Measurements from ENCODE around the gene ANKRD11.
"Not testable (repeated sequence)": the region's sequence is repeated elsewhere in the genome, so short reads cannot be mapped to it uniquely, and the experiment has no call there.

Gene ANKRD11

DNA sequence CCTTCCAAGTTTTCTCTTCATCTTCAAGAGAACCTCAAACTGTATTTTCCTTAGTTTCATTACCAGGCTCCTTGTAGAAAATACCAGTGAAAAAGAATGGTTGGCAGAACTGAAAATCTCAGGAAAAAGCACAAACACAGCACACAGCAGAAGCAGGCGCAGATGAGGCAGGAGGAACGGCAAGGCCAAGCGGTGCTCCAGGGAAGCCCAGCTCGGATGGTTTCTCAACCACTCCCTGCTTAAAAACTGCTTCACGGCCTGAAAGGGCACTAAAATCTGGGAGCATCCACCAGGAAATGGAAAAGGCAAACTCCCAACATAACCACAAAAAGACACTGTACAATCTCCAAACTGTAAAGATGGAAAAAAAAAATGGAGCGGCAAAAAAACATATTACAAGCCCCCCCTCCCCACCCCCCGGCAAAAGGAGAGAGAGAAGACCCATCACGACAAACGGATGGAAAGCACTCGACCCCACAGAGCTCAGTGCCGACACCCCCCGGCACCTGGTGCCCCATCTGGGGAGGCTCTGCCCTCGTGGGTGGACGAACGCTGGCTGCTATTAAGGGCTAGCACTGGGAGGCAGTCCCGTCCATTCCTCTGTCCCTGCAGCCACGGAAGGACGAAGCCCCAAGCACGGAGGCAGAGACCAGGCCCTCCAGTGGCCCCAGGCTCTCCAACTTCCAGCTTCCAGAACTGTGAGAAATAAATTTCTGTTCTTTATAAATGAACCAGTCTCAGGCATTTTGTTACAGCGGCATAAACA lies 145.3 kb downstream of the ANKRD11 start:
- DNase-seq (ENCODE audit: low spot score) = no peak

DNA sequence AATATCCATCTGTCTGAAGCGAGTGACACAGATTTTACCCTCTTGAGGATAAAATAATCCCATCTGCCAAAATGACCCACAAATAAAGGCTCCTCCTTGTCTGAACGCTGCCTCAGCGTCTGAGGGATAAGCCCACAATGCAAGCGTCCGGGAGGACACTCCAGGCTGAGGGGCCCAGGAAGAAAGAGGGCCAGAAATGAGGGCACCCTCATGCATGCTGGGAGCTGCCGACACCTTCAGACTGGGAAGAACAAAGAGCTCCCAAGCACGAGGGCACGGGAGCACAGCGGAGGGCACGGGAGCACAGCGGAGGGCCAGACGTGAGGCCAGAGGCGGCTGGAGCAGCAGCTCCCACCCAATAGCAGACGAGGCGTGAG lies 145.9 kb downstream of the ANKRD11 start:
- DNase-seq (ENCODE audit: low spot score) = no peak

DNA sequence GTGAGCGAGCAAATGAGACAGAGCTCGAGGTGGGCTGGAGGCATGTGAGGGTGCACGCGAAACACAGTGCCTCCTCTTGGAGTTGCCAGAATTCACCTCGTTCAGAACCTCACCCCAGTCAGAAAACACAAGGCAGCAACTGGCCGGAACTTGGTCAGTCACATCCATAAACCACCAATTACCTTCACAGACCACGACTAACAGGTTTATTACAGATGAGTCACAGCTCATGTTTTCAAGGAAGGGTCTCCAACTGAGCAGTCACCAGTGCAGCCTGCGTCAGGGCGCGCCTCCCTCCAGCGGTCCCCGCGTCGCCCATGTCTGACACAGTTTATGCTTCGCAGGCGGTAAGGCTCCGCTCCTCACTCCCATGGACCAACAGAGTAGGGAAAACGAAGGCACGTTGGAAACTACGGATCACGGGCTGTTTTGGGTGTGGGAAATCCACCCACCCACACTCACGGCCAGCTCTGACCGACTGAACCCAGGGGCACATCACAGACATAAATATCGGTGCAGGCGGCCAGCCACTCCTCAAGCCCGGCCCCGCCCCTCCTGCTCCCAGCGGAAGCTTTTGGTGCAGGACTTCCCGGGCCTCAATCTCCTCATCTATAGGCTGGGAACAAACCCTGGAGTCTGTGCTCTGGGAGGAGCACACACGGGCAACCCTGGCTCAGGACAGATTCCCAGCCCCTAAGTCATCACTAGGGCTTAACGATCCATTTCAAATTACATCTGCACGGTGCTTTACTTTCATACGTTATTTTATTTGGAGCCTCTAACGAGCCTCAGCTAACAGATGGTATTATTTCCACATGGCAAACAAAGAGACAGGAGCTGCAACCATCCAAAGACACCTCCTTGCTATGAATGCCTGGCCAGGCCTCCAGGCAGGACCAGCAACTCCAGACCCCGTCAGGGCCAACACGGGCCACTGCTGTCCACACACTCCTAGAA lies 146.6 kb downstream of the ANKRD11 start:
- no peak for DNase-seq (ENCODE audit: low spot score)

DNA sequence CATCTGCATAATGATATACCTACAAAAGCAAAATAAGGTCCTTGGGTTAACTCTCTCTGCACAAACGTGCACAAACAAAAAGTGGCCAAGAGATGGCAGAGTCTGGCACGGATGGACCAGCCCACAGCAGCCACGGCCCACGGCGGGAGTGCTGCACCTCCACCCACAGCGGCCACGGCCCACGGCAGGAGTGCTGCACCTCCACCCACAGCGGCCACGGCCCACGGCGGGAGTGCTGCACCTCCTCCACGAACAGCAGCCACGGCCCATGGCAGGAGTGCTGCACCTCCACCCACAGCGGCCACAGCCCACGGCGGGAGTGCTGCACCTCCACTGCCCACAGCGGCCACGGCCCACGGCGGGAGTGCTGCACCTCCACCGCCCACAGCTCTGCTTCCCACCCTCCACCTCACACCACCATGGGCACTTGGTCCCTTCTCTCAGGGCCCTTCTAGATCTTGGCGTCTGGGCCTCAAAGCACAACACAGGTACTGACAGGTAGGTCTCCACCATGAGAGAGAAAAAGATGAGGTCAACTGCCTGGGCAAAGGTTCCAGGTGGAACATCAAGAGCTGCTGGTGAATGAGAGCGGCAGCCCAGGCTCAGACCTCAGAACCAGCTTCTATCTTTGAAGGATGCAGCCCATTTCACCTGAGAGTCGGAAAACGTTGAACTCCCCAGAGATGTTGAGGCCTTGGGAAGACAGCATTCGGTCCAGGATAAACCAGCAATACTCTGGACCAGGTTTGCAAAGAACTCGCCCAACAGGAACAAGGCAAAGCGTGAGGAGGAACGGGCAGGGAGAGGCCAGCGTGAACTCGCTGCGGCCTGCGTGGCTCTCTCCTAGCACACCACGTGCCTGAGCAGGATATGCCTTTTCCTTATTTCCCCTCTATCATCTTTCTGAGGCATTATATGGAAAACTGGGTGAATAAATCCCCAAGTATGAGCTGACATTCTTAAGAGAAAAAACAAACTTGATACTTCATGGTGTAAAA lies 148.4 kb downstream of the ANKRD11 start:
- DNase-seq (ENCODE audit: low spot score) = no peak

DNA sequence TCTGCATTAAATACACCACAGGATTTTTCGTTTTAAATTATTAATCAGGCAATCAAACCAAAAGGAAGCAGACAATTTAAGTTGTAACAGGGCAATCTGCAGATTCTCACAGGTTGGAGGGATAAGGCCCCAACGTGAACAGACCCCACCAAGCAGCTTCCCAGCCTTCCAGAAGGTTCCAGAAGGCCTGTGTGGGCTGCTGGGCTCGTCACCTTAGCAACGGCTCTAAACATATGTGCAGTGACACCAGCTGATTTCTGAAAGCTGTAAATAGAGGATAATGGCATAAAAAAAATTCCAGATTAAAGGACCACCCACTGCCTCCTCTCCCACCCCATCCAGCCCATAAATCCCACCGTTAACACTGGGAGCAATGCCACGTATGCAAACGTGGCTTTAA lies 149.1 kb downstream of the ANKRD11 start:
- DNase-seq (ENCODE audit: low spot score) = no peak

DNA sequence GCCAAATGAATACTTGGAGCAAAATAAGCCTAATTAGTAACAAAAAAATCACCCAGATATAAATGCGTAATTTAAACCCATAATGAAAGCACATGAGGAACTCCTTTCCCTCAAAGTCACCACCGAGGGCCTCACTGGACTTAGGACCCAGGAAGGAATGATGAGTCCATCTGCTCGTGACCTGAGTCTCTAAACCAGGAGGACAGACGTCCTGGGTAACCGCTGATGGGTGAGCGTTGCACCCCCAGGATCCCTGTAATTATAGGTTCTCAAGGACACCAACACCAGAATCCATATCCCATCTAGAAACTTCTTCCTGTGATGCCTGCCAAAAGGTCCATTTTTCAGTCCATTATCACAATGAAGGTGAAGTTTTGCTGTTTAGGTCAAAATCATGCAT lies 151.5 kb downstream of the ANKRD11 start:
- no peak for DNase-seq (ENCODE audit: low spot score)

DNA sequence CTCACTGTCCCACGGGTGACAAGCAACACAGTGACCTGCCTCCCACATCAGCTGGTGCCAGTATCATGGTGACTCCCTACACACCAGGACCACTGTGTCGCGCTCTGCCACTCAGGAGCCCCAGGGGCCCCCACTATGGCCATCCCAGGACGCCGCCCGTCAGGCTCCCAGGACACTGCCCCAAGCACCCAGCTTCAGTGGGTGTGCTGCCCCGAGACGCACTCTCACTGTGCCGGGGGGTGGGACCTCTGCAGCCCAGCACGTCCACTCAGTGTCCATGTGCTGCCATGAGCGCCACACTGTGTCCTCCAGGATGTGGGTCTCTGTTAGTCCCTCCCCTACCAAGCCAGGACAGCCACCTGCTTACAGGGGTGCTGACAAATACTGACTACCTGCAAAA lies 152.4 kb downstream of the ANKRD11 start:
- DNase-seq (ENCODE audit: low spot score) = no peak

DNA sequence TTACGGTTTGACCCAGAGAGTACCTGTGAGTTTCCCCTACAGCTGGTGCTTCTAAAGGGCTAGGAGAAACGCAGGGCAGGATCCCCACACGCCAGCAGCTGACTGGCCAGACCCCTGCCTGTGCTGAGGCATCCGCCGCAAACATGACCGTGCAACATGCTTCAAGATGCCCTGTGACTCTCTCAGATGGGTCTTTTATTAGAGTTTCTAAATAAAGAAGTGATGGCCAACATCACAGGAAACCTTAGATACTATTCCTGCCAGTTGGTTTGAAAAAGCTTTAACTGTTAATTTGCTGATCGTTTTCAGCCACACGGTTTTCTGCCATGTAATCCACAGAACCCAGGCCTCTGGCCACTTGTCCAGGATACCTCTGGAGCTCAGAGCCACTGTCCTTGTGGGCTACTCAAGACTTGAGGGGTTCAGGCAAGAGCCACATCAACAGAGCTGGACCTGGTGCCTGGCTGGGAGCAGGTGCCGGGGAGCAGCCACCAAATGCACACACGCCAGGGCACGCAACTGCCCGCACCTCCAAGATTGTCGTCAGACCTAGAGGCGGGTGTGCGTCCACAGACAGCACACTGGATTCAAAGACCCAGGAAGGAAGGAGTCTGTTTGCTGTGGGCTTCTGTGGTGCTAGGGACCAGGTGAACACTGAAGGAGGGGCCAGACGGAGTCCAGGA lies 154.4 kb downstream of the ANKRD11 start:
- DNase-seq (ENCODE audit: low spot score) = no peak

DNA sequence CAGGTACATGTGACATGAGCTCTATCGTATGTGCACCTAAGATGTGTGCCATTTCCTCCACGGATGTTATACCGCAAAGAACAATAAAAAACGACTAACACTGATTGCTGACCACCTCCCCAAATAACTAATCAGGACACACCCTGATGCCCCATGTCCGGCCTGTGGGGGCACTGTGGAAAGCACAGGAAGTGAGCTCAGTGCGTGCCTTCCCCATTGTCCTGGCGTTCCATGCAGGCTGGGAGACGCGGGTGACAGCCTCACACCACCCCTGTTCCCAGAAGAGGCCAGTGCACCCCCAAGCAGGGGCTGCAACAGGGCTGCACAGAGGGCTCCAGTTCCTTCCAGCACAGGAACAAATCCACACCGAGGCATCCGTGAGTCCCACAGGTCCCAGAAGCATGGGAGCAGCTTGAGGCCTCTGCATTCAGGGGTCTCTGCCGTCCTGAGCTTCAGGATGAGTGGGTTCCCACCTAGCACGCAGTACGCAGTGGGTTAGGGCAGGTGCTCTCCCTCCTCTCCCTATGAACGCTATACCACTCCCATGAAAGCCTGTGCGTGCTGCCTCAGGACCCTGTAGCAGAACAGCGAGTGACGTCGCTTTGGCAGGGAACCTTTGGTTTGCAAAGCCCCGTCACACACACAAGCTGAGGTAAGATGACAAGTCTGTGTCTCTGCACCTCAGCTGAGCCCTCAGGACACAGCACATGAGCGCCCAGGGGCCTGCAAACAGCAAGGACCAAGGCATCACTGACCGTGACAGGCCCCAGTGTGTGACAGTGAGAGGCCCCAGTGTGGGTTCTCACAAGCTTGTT lies 155.2 kb downstream of the ANKRD11 start:
- no peak for DNase-seq (ENCODE audit: low spot score)

DNA sequence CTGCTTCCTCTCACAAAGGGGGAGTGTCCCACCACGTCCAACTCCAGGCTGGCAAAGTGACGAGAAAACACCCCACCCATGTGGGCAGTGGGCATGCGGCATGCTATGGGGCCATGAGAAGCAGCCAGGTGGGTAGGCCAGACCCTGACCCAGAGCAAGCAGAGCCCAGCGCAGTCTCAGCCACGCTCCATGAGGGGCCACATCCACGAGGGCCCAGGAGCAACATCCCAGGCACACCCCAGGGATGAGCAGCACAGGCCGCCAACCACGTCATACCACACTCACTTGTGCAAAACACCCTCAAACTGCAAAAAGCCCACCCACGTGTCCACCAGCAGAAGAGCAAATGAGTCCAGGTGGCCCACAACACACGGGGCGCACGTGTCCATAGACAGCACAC lies 155.9 kb downstream of the ANKRD11 start:
- DNase-seq (ENCODE audit: low spot score) = no peak

DNA sequence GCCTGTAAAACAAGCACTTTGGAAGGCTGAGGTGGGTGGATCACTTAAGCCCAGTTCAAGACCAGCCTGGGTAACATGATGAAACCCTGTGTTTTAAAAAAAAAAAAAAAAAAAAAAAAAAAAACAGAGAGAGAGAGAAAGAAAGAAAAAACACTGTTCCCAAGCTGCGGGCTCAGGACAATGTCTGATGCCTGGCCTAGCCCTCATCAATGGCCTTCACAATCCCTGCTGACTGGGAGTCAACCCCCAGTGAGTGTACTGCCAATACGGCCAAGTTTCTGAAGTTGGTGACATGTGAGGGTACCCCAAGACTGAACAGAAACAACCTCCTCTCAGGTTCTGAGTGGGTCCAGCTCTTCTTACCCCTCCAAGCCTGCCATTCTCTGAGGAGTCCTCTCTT lies 156.3 kb downstream of the ANKRD11 start:
- DNase-seq (ENCODE audit: low spot score) = no peak

DNA sequence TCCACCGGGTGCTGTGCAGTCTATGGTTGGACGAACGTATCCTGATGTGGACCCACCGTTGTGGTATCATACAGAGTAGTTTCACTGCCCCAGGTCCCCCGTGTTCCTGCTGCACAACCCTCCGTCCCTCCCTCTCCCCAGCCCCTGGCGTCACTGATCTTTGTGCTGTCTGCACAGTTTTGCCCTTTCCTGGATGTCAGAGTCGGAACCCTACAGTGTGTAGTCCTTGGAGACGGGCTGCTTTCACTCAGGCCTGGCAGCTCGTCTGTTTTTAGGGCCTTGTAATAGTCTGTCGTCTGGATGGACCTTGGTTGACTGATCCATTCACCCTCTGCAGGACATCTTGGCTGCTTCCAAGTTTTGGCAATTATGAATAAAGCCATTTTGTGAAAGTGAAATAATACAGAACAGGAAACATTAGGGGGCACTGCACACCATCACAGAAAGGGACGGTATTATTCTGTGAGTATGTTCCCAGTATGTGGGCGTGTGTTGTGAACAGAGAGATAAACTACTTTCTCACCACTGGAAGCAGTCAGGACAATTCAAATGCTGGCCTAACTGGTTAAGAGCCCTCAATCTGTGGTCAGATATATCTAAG lies 156.9 kb downstream of the ANKRD11 start:
- DNase-seq (ENCODE audit: low spot score) = peak; percentile 92

DNA sequence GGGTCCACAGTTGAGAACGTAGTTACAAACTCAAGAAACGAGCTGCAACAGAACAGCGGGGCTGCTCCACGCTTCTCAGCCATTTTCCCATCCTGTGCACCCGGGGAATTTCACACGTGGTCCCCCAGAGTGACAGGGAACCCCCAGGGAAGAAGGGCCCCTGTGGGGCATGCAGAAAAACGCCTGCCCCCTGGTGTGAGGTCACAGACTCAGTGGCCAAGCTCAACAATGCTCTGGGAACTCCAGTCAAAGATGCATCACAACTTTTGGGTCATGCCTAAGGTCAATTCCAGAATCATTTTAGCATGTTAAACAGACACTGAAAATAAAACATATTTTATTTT lies 157.5 kb downstream of the ANKRD11 start:
- no peak for DNase-seq (ENCODE audit: low spot score)

DNA sequence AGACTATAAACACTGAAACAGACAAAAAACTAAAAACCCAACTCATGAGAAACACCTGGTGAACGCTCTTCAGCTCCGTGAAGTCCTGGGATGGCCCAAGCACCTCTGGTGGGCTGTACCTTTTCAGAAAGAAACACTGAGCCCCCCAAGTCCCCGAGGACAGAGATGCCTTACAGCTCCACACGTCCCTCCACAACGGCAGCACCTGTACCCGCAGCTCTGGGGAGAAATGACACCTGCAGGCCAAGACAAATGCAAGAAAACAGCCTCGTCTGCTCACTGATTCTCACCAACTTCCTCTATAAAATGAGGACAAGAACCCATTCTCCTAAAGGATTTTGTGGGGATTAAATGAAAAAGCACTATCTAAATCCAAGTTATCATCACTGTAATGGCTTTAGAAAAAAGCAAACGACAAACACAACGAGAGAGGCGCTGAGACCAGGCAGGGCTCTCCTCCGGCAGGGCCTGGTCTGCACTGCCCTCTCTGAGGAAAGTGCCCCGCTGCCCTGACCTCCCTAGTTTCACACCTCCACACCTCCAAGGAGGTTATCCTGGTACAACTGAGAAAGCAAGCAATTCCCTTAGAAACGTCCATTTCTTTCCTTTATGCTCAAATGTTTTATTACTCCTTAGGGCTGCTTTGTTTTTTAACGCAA lies 158.0 kb downstream of the ANKRD11 start:
- no peak for DNase-seq (ENCODE audit: low spot score)

DNA sequence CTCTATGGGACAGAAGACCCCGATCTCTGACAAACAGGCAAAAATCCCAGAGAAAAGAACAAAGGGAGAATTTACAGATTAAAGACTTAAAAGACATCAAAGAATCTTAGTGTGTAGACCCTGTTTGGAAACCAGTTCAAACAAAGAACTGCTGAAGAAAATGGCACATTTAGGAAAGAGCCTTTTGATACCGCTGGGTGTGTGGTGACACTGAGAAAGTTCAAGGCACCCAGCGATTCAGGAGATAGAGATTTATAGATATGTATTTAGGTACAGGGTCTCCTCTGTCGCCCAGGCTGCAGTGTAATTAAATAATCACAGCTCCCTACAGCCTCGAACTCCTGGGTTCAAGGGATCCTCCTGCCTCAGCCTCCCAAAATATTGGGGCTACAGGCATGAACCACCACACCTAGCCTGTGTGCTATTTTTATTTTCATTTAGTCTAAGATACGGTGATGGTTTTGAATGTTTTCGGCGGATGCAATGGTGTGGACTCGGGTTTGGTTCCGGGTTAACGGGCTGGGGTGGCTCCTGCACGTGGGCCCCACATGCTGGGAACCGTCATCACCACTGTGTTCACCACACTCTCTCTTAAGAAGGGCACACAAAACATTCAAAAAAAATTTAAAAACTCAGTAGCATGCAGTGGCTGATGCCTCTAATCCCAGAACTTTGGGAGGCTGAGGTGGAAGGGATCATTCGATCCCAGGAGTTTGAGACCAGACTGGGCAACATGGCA lies 158.8 kb downstream of the ANKRD11 start:
- DNase-seq (ENCODE audit: low spot score) = no peak

DNA sequence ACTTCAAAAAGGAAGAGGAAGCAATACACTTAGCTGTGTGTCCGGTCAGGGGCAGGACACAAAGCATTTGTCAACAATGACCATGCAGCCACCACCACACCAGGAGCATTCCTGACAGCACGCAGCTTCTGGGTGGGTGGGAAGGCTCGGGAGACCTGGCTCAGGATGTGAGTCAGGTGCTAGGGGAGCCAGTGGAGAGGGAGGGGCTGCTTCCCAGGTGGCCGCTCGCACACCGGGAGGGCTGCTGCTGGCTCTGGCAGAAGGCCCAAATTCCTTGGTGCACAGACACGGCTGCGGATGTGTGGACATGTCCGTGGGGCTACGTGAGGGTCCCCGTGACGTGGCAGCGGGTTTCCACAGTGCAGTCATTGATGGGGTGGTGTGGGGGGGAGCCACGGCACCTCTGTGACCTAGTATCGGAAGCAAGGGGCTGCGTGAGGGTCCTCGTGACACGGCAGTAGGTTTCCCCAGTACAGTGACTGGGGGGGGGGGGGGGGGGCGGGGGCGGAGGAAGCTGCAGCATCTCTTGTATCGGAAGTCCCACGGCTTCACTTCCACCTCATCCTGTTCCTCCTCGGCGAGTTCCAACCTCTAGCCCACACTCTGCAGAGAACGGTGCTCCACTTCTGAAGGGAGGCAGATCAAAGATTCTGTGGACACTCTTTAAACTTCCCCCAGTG lies 160.0 kb downstream of the ANKRD11 start:
- DNase-seq (ENCODE audit: low spot score) = no peak

DNA sequence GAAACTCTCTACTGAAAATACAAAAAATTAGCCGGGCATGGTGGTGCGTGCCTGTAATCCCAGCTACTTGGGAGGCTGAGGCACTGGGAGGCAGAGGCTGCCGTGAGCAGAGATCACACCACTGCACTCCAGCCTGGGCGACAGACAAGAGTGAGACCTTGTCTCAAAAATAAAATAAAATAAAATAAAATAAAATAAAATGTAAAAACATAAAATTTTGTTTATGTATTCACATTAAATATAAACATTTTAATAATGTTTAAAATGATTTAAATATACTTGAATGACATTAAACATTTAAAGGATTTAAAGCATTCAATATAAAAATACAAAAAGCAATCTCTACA lies 160.6 kb downstream of the ANKRD11 start:
- DNase-seq (ENCODE audit: low spot score) = not testable (repeated sequence)
